Muscle of leg (tissue), 11 donors: Measurements from ENCODE around the gene SLC26A4. TPM values are rescaled to one million over a fixed set of nuclear protein-coding genes. Genes with fewer than 3 reads are reported as not detected.
A peak's percentile ranks its signal among the peaks of the same experiment; 100 is the strongest.

ENCODE experiments used
- DNase-seq: peaks from one replicate; pipeline ENCODE4 v3.0.0; 2013
- H3K27ac ChIP-seq: one replicate; pipeline ENCODE4 v1.5.1; 2013; ENCODE audit warnings: mild to moderate bottlenecking, low read length, control low read depth
- H3K27me3 ChIP-seq: one replicate; pipeline ENCODE4 v1.6.1; 2013; ENCODE audit warnings: low read length; ENCODE audit not compliant: control insufficient read depth, insufficient read depth
- H3K36me3 ChIP-seq: one replicate; pipeline ENCODE4 v1.6.1; 2013; ENCODE audit warnings: low read length; ENCODE audit not compliant: control insufficient read depth, insufficient read depth
- H3K4me1 ChIP-seq: one replicate; pipeline ENCODE4 v1.6.1; 2013; ENCODE audit warnings: low read length; ENCODE audit not compliant: control insufficient read depth, insufficient read depth
- H3K4me3 ChIP-seq: one replicate; pipeline ENCODE4 v1.5.1; 2013; ENCODE audit warnings: low read length, control low read depth
- H3K9me3 ChIP-seq: replicated peaks from 2 replicates; pipeline ENCODE4 v1.6.1; 2013; ENCODE audit warnings: low read depth, low read length; ENCODE audit not compliant: control insufficient read depth
- WGBS: methylation state at CpG from one replicate; pipeline ENCODE4 v1.1.5; 2013; ENCODE audit warnings: missing lambda C conversion rate; ENCODE audit not compliant: insufficient coverage; 5-methylcytosine and 5-hydroxymethylcytosine counted together
- polyA plus RNA-seq, 8 donors: library from polyadenylated mRNA; unstranded; fragments of 120-200 nt; gene quantifications; one replicate each; pipeline versions ENCODE4 v1.2.1 to v1.2.3, GENCODE V29; 2013; ENCODE audit warnings: inconsistent platforms in 1 of 8, low replicate concordance in 1 of 8; ENCODE audit not compliant: insufficient read length in 8 of 8, insufficient read depth in 1 of 8
- total RNA-seq: library from RNA; stranded (reverse); fragments of 120-200 nt; gene quantifications from one replicate; pipeline ENCODE4 v1.2.4, GENCODE V29; 2013

SLC26A4 gene
- total and polyA plus RNA-seq, 9 donors, result 0.41 to 1.1 (median 0.55) TPM

DNA sequence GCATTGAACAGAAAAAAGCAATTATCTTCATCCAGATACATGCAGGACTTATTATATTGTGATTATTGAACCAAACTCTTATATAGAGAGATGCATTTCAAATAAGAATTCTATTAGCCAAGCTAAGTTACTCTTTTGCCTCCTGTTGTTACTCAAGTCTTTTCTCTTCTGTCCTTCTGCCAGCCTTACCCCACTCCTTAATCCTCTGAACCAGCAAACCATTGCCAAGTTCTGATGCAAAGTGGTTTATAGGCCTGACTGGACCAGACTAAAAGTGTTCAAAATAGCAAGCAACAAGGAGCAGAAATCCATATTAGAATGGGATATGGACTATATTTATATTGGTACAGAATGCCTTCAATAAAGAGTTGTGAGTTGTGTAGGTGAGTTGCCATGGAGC is 2.2 kb upstream of the SLC26A4 start:
- H3K9me3 ChIP-seq, result no peaks in the 10 kb centered on the region
- H3K4me3 ChIP-seq, result no peak overlapping the region
- H3K36me3 ChIP-seq, result no peaks in the 10 kb centered on the region
- H3K4me1 ChIP-seq, result peaks cover 19% of the 10 kb centered on the region
- peaks cover 33% of the 10 kb centered on the region for H3K27me3 ChIP-seq
- no peak overlapping the region for H3K27ac ChIP-seq
- DNase-seq, result no peak

DNA sequence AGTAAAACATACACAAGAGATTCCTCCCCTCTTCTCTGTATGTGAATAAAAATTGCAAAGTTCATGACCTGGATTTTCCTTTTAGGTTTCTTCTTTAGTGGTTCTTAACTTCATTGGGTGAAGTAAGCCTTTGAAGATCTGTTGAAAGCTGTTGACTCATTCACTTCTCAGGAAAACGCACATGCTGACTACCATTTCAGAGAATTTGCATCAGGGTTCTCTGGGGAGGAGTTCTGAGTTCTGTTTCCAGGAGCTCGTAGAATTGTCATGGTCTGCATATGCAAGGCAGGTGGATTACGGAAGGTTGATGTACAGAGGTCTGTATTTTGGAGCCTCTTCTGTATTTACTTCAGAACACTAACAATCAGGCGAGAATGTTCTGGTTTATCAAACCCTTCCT is 962 bp upstream of the SLC26A4 start:
- H3K27ac ChIP-seq, result no peak overlapping the region
- peaks cover 41% of the 10 kb centered on the region for H3K27me3 ChIP-seq
- 50% methylated on average over 2 of the region's 4 CpGs for WGBS
- DNase-seq, result no peak
- H3K36me3 ChIP-seq, result no peaks in the 10 kb centered on the region
- H3K4me1 ChIP-seq, result peaks cover 19% of the 10 kb centered on the region
- H3K9me3 ChIP-seq, result no peaks in the 10 kb centered on the region
- no peak overlapping the region for H3K4me3 ChIP-seq

DNA sequence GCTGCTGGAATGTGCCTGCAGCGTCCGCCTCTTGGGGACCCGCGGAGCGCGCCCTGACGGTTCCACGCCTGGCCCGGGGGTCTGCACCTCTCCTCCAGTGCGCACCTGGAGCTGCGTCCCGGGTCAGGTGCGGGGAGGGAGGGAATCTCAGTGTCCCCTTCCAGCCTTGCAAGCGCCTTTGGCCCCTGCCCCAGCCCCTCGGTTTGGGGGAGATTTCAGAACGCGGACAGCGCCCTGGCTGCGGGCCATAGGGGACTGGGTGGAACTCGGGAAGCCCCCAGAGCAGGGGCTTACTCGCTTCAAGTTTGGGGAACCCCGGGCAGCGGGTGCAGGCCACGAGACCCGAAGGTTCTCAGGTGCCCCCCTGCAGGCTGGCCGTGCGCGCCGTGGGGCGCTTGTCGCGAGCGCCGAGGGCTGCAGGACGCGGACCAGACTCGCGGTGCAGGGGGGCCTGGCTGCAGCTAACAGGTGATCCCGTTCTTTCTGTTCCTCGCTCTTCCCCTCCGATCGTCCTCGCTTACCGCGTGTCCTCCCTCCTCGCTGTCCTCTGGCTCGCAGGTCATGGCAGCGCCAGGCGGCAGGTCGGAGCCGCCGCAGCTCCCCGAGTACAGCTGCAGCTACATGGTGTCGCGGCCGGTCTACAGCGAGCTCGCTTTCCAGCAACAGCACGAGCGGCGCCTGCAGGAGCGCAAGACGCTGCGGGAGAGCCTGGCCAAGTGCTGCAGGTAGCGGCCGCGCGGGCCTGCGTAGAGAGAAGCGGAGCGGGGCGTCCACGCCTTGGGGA is 645 bp downstream of the SLC26A4 start:
- under 1% methylated on average over 72 of the region's 73 CpGs for WGBS
- H3K36me3 ChIP-seq, result no peaks in the 10 kb centered on the region
- peak overlapping the region; percentile 41 for H3K4me3 ChIP-seq
- peaks cover 45% of the 10 kb centered on the region for H3K27me3 ChIP-seq
- H3K9me3 ChIP-seq, result no peaks in the 10 kb centered on the region
- peaks cover 19% of the 10 kb centered on the region for H3K4me1 ChIP-seq
- no peak overlapping the region for H3K27ac ChIP-seq
- DNase-seq, result peak; percentile 46

DNA sequence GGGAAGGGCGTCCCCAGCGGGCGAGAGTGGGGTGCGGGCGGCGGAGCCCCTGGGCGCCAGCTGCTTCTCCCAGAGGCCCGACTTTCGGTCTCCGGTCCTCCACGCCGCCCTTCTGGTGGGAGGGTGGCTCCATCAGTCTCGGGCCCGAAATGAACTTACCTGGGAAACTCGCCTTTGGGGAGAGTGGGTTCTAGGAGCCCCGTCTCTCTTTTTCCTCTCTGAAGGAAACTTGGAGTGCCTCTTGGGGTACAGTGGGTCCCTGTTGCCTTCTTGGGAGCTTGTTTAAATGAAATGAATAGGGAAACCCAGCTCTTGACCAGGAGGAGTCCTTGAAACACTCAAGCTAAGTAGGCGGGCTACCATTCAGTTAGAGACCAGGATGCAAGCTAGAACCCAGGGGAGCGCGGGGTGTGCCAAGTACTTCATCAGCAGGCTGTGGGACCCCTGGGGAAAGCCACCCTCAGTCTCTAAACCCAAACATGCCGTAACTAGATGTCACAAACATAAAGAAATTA is 1.3 kb downstream of the SLC26A4 start:
- H3K27me3 ChIP-seq, result peaks cover 45% of the 10 kb centered on the region
- H3K27ac ChIP-seq, result no peak overlapping the region
- WGBS, result 0% methylated on average over 13 of the region's 20 CpGs
- no peaks in the 10 kb centered on the region for H3K9me3 ChIP-seq
- peak overlapping the region; percentile 41 for H3K4me3 ChIP-seq
- no peaks in the 10 kb centered on the region for H3K36me3 ChIP-seq
- DNase-seq, result no peak
- H3K4me1 ChIP-seq, result peaks cover 19% of the 10 kb centered on the region

DNA sequence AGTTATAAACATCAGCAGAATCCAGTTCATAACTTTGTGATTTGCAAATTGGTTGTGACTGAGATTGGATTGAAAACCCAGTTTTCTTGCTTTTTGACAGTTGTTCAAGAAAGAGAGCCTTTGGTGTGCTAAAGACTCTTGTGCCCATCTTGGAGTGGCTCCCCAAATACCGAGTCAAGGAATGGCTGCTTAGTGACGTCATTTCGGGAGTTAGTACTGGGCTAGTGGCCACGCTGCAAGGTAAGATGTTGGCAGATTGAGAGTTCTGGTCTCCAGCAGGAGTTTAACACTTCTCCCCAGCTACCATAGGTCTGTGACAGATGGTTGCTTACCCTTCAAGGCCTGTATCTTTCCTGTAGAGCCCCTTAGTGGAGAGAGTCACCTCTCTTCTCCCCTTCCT is 2.6 kb downstream of the SLC26A4 start:
- no peak overlapping the region for H3K4me3 ChIP-seq
- no peak for DNase-seq
- H3K9me3 ChIP-seq, result no peaks in the 10 kb centered on the region
- H3K27me3 ChIP-seq, result peaks cover 45% of the 10 kb centered on the region
- peaks cover 19% of the 10 kb centered on the region for H3K4me1 ChIP-seq
- WGBS, result 80% methylated on average over 3 of the region's 4 CpGs
- H3K36me3 ChIP-seq, result no peaks in the 10 kb centered on the region
- H3K27ac ChIP-seq, result no peak overlapping the region

DNA sequence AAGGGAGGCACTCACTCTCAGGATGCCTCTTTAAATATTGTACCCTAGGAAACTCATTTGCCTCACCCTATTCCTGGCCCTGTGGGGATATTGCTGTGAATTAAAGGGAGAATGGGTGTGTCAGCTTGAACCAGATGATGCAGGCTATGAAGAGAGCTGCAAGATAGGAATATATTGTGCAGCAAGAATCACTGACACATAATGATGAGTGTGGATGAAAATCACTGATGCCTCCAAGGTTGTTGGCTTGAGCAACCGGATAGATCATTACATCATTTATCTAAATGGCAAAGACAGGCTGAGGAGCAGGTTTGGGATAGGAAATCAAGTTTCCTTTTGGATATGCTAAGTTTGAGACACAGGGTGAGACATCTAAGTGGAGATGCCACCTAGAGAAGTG is 6.2 kb downstream of the SLC26A4 start:
- no peak for DNase-seq
- WGBS, result no CpG with 5 or more reads among the region's 1 CpG

DNA sequence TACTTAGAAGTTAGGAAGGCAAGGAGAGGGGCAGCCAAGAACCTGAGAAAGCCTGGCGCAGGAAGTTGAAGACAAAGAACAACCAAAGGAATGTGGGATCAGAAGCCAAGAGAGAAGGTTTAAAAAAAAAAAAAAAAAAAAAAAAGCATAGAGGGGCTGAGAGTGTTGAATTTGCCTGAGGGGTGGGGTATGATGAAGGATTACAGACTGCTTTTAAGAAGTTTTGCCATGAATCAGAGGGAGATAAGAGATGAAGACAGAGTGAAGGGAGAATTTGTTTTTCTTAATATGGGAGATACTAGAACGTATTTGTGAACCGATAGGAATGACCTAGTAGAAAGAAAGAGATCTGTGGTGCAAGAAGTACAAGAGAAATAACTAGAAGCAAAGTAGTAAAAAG is 6.7 kb downstream of the SLC26A4 start:
- Histone ChIP-seq H3K27me3 (peaks cover 16% of the 10 kb centered on the region), H3K36me3 (no peaks in the 10 kb centered on the region), H3K27ac (no peak overlapping the region), H3K9me3 (no peaks in the 10 kb centered on the region), H3K4me3 (no peak overlapping the region), H3K4me1 (no peaks in the 10 kb centered on the region)
- WGBS, result 89% methylated on average over 3 of the region's 3 CpGs
- no peak for DNase-seq

More for the DNA sequence above, 6.2 kb downstream of the SLC26A4 start:
- Histone ChIP-seq H3K27ac (no peak overlapping the region), H3K4me3 (no peak overlapping the region), H3K4me1 (peaks cover 4% of the 10 kb centered on the region), H3K9me3 (no peaks in the 10 kb centered on the region), H3K36me3 (no peaks in the 10 kb centered on the region), H3K27me3 (peaks cover 21% of the 10 kb centered on the region)

DNA sequence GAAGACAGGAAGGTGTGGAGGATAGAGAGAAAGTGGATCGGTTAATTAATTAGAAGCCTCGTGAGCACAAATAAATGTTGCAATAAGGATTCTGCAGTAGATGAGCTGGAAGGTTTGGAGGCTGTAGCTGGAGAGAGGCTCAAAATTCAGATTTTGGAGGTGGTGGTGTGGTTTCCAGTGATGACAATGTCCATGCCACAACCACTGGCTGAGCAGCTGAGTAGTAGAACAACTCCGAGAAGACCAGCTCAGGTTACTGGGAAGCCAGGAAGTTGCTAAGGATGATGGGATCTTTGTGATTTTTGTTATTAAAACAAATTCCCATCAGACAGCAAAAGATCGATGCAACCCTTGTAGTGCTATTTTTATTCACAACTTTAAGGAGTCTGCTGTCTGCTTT is 7.7 kb downstream of the SLC26A4 start:
- H3K4me1 ChIP-seq, result no peaks in the 10 kb centered on the region
- H3K27ac ChIP-seq, result no peak overlapping the region
- H3K9me3 ChIP-seq, result no peaks in the 10 kb centered on the region
- 83% methylated on average over 2 of the region's 4 CpGs for WGBS
- peaks cover 14% of the 10 kb centered on the region for H3K27me3 ChIP-seq
- no peak for DNase-seq
- no peak overlapping the region for H3K4me3 ChIP-seq
- H3K36me3 ChIP-seq, result no peaks in the 10 kb centered on the region

DNA sequence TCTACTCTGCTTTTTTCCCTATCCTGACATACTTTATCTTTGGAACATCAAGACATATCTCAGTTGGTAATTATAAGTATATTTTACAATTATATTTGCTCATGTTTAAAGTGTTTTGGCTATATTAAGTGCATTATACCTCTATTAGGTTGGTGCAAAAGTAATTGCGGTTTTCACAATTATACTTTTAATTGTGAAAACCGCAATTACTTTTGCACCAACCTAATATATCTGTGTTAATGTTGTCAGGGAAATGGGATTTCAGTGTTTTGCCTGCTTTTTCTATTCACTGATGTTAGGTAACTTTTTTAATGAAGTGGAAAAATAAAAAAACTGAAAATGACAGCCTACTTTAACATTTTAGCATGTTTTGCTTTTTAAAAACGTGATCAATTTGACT is 11.6 kb downstream of the SLC26A4 start:
- H3K4me1 ChIP-seq, result no peaks in the 10 kb centered on the region
- no peaks in the 10 kb centered on the region for H3K9me3 ChIP-seq
- no peak for DNase-seq
- no peaks in the 10 kb centered on the region for H3K36me3 ChIP-seq
- WGBS, result no CpG with 5 or more reads among the region's 3 CpGs
- no peak overlapping the region for H3K4me3 ChIP-seq
- no peak overlapping the region for H3K27ac ChIP-seq
- no peaks in the 10 kb centered on the region for H3K27me3 ChIP-seq

DNA sequence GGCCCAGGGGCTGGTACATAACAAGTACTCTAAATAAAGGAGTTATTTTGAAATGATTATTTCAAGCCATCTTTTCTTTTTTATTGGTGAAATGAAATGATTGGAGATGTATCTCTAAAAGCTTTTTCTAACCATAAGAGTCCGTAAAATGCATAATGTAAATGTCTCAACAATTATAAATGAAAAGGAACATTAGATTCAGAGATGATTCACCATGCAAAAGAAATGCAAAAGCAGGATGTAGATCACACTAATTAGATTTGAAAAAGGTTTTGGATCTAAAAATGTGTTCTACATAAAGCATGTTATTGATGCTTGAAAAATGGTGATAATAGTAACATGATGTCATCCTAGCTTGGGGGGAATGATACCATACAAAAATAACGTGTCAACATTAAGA is 15.6 kb downstream of the SLC26A4 start:
- Histone ChIP-seq H3K9me3 (no peaks in the 10 kb centered on the region), H3K36me3 (no peaks in the 10 kb centered on the region), H3K27me3 (no peaks in the 10 kb centered on the region), H3K4me3 (no peak overlapping the region), H3K4me1 (no peaks in the 10 kb centered on the region), H3K27ac (no peak overlapping the region)
- DNase-seq, result no peak
- no CpG with 5 or more reads among the region's 2 CpGs for WGBS
